MCF 10A (cell line): ENCODE measurements around the gene ATP10B. TPM values are rescaled to one million over a fixed set of nuclear protein-coding genes. Genes with fewer than 3 reads are reported as not detected.

Experiments used
- BruUV-seq: library from RNA; stranded (reverse); fragments of 400-500 nt; replicated peaks from 2 replicates; lab custom pipeline; 2021; lab: Mats Ljungman, UMichigan
- CTCF ChIA-PET: fragments of 300-600 bp; sonication (Branson Sonifier 250); formaldehyde crosslinking; extraction: SDS; loops from one replicate; lab custom pipeline; 2021; ENCODE audit warnings: antibody characterized with exemption, inconsistent platforms; lab: Yijun Ruan, JAX
- POLR2A ChIA-PET: fragments of 300-600, 350-650 bp; sonication (Branson Sonifier 250); formaldehyde crosslinking; extraction: SDS; loops from one replicate; lab custom pipeline; 2020; ENCODE audit warnings: antibody characterized with exemption, inconsistent platforms; lab: Yijun Ruan, JAX
- DNase-seq: peaks from one replicate; pipeline ENCODE4 v3.0.0-alpha.2; 2018; ENCODE audit not compliant: unreplicated experiment
- H3K27ac Mint-ChIP-seq: one replicate; pipeline ENCODE4 v1.8.0; 2022; ENCODE audit warnings: mild to moderate bottlenecking, low read depth, mixed read lengths; ENCODE audit not compliant: unreplicated experiment
- H3K27me3 Mint-ChIP-seq: one replicate; pipeline ENCODE4 v1.8.0; 2022; ENCODE audit warnings: mixed read lengths; ENCODE audit not compliant: insufficient read depth, unreplicated experiment
- H3K36me3 Mint-ChIP-seq: one replicate; pipeline ENCODE4 v1.8.0; 2022; ENCODE audit warnings: mild to moderate bottlenecking, moderate library complexity, mixed read lengths; ENCODE audit not compliant: insufficient read depth, unreplicated experiment
- H3K4me1 Mint-ChIP-seq: one replicate; pipeline ENCODE4 v1.8.0; 2022; ENCODE audit warnings: mixed read lengths; ENCODE audit not compliant: insufficient read depth, unreplicated experiment
- H3K4me3 Mint-ChIP-seq: one replicate; pipeline ENCODE4 v1.8.0; 2022; ENCODE audit warnings: mild to moderate bottlenecking, moderate library complexity, mixed read lengths; ENCODE audit not compliant: unreplicated experiment
- H3K9me3 Mint-ChIP-seq: one replicate; pipeline ENCODE4 v1.8.0; 2022; ENCODE audit warnings: mixed read lengths; ENCODE audit not compliant: unreplicated experiment
- CTCF ChIP-seq: fragments of 200-600 bp; IDR thresholded peaks from one replicate; pipeline ENCODE4 v1.8.0; 2022; ENCODE audit warnings: antibody characterized with exemption, mild to moderate bottlenecking; ENCODE audit not compliant: unreplicated experiment
- intact Hi-C: fragments of 100-400 bp; cut with micrococcal nuclease; formaldehyde crosslinking; loops from 2 replicates; pipeline ENCODE4 v1.14.1; 2022
- total RNA-seq: library from RNA; stranded (reverse); gene quantifications from 2 replicates; pipeline ENCODE4 v1.2.3, GENCODE V29; 2022

ATP10B gene
- total RNA-seq, 1 experiment from 2014 or later: not detected

- POLR2A ChIA-PET: interaction anchor here (0.7 to 0.8 kb wide), 2 partner anchors 19 to 20 kb away, joined by 3 to 4 read pairs; no protein-coding TSS in a partner anchor
- Mint-ChIP-seq H3K27me3 (no peaks in the 10 kb centered on the region), H3K36me3 (no peaks in the 10 kb centered on the region), H3K27ac (no peak overlapping the region), H3K4me1 (no peaks in the 10 kb centered on the region), H3K9me3 (no peaks in the 10 kb centered on the region), H3K4me3 (no peak overlapping the region)
- TF ChIP-seq CTCF: no peak
- CTCF ChIA-PET: interaction anchor here (0.6 kb wide), 1 partner anchor 124 kb away, joined by 3 read pairs; no protein-coding TSS in a partner anchor
- intact Hi-C loops: no loop called here
- DNase-seq: no peak
- BruUV-seq: no TSS peak
These were observed 84.9 kb downstream of the ATP10B start for GRCh38 chr5:160767062-160767461.

- Mint-ChIP-seq H3K9me3 (no peaks in the 10 kb centered on the region), H3K27me3 (no peaks in the 10 kb centered on the region), H3K4me1 (no peaks in the 10 kb centered on the region), H3K36me3 (no peaks in the 10 kb centered on the region), H3K27ac (no peak overlapping the region), H3K4me3 (no peak overlapping the region)
- intact Hi-C loops: no loop called here
- BruUV-seq: no TSS peak
- no peak for TF ChIP-seq CTCF
- POLR2A ChIA-PET: no interaction called here
- DNase-seq: no peak
- CTCF ChIA-PET: interaction anchor here (0.6 kb wide), 1 partner anchor 108 kb away, joined by 4 read pairs; no protein-coding TSS in a partner anchor
These were observed 92.0 kb downstream of the ATP10B start for GRCh38 chr5:160760008-160760407.

- CTCF ChIA-PET: interaction anchor here (0.6 kb wide), 1 partner anchor 320 kb away, joined by 4 read pairs; no protein-coding TSS in a partner anchor
- H3K4me3 Mint-ChIP-seq: no peak overlapping the region
- H3K27me3 Mint-ChIP-seq: no peaks in the 10 kb centered on the region
- no peak for TF ChIP-seq CTCF
- intact Hi-C loops: no loop called here
- H3K36me3 Mint-ChIP-seq: no peaks in the 10 kb centered on the region
- no peak overlapping the region for H3K27ac Mint-ChIP-seq
- H3K4me1 Mint-ChIP-seq: no peaks in the 10 kb centered on the region
- no peaks in the 10 kb centered on the region for H3K9me3 Mint-ChIP-seq
- BruUV-seq: no TSS peak
- no peak for DNase-seq
- POLR2A ChIA-PET: no interaction called here
These were observed 94.8 kb downstream of the ATP10B start for GRCh38 chr5:160757194-160757593.

GRCh38 chr5:160750938-160751657 is 100.9 kb downstream of the ATP10B start:
- DNase-seq: no peak
- Mint-ChIP-seq H3K36me3 (no peaks in the 10 kb centered on the region), H3K27me3 (no peaks in the 10 kb centered on the region), H3K27ac (no peak overlapping the region), H3K9me3 (no peaks in the 10 kb centered on the region), H3K4me1 (no peaks in the 10 kb centered on the region), H3K4me3 (no peak overlapping the region)
- POLR2A ChIA-PET: no interaction called here
- no peak for TF ChIP-seq CTCF
- intact Hi-C loops: no loop called here
- CTCF ChIA-PET: no interaction called here
- no TSS peak for BruUV-seq
